ENCODE measurements around the gene SMAD2.

GRCh38 chr18:47780011-47780725 is 150.3 kb downstream of the SMAD2 start:
- no peak for TF ChIP-seq CTCF (IDR thresholded peaks at IDR 0.05)
- no peak for TF ChIP-seq POLR2A (IDR thresholded peaks at IDR 0.05)

Data from testis (tissue), 2 donors.